Tongue (tissue), 2 donors: Measurements from ENCODE around the gene NENF. TPM values are rescaled to one million over a fixed set of nuclear protein-coding genes. Genes with fewer than 3 reads are reported as not detected.
"Not testable (repeated sequence)": the region's sequence is repeated elsewhere in the genome, so short reads cannot be mapped to it uniquely, and the experiment has no call there.

Experiments used
- DNase-seq: peaks from one replicate; pipeline ENCODE4 v3.0.0-alpha.2; 2015
- total RNA-seq: library from RNA; depleted of rRNA; stranded (reverse); fragments of >200 nt; gene quantifications from one replicate; pipeline ENCODE4 v1.2.3, GENCODE V29; 2014

Gene NENF
- 78.7 TPM for total RNA-seq

GRCh38 chr1:212432661-212433576 is at the start of gene NENF:
NENF (plus strand) TSS chr1:212432920; CDS start chr1:212432944, 24 bp downstream.
- peak; percentile 92 for DNase-seq

- no peak for DNase-seq
Observed at GRCh38 chr1:212386029-212386428, 46.7 kb upstream of the NENF start.

GRCh38 chr1:212388985-212389716 is 43.6 kb upstream of the NENF start:
- no peak for DNase-seq

GRCh38 chr1:212395678-212396437 is 36.9 kb upstream of the NENF start:
- DNase-seq, result not testable (repeated sequence)

GRCh38 chr1:212396638-212397037 is 36.1 kb upstream of the NENF start:
- DNase-seq, result no peak

GRCh38 chr1:212397171-212397570 is 35.5 kb upstream of the NENF start:
- DNase-seq, result no peak

- DNase-seq, result no peak
Observed at GRCh38 chr1:212401042-212401441, 31.7 kb upstream of the NENF start.

GRCh38 chr1:212401838-212402582 is 30.7 kb upstream of the NENF start:
- DNase-seq, result no peak

GRCh38 chr1:212402666-212403321 is 29.9 kb upstream of the NENF start:
- no peak for DNase-seq

- DNase-seq, result no peak
Observed at GRCh38 chr1:212410231-212410820, 22.4 kb upstream of the NENF start.

- DNase-seq, result no peak
Observed at GRCh38 chr1:212412374-212412773, 20.3 kb upstream of the NENF start.

- DNase-seq, result peak; percentile 26
Observed at GRCh38 chr1:212413902-212414327, 18.8 kb upstream of the NENF start.

GRCh38 chr1:212414328-212415106 is 18.2 kb upstream of the NENF start, which contains the start of gene PACC1:
PACC1 (minus strand) TSS chr1:212414886; CDS start chr1:212414757, 129 bp downstream.
- peak; percentile 95 for DNase-seq

GRCh38 chr1:212415107-212415841 is 17.4 kb upstream of the NENF start:
- DNase-seq, result no peak

- DNase-seq, result no peak
Observed at GRCh38 chr1:212421165-212421564, 11.6 kb upstream of the NENF start.

- DNase-seq, result no peak
Observed at GRCh38 chr1:212423879-212424278, 8.8 kb upstream of the NENF start.

GRCh38 chr1:212428496-212428895 is 4.2 kb upstream of the NENF start:
- no peak for DNase-seq

- DNase-seq, result no peak
Observed at GRCh38 chr1:212430416-212430815, 2.3 kb upstream of the NENF start.

GRCh38 chr1:212430955-212431394 is 1.7 kb upstream of the NENF start:
- no peak for DNase-seq
